GM12878 (cell line): ENCODE measurements around the gene CDCA3. TPM values are rescaled to one million over a fixed set of nuclear protein-coding genes. Genes with fewer than 3 reads are reported as not detected.

Experiments
- ATAC-seq: fragments of 200-7000 bp; cut with Tn5 transposase; 3 replicates; pipeline ENCODE4 v1.9.1; 2020; ENCODE audit warnings: mild to moderate bottlenecking, moderate library complexity
- BruUV-seq: library from RNA; stranded (reverse); fragments of 400-500 nt; replicated peaks from 2 replicates; lab custom pipeline; 2021; lab: Mats Ljungman, UMichigan
- CTCF ChIA-PET: fragments of 300-600 bp; sonication (Branson Sonifier 250); formaldehyde crosslinking; extraction: SDS; loops from one replicate; lab custom pipeline; 2021; ENCODE audit warnings: inconsistent platforms; lab: Yijun Ruan, JAX
- POLR2A ChIA-PET: fragments of 350-600 bp; formaldehyde crosslinking; extraction: SDS; loops from one replicate; lab custom pipeline; 2021; ENCODE audit warnings: inconsistent platforms; lab: Charles Lee
- RAD21 ChIA-PET: fragments of 300-600 bp; sonication (Branson Sonifier 250); formaldehyde crosslinking; loops from one replicate; lab custom pipeline; 2023; ENCODE audit warnings: antibody characterized with exemption; ENCODE audit not compliant: unreplicated experiment; lab: Charles Lee
- SMC1A ChIA-PET: fragments of 300-600 bp; sonication (Branson Sonifier 250); formaldehyde crosslinking; loops from one replicate; lab custom pipeline; 2023; ENCODE audit not compliant: unreplicated experiment, uncharacterized antibody; lab: Charles Lee
- DNase-seq: peaks from one replicate; pipeline ENCODE4 v3.0.0-alpha.2; 2011; ENCODE audit warnings: low read depth, low spot score
- FAIRE-seq: peaks from 3 replicates; lab custom pipeline; 2011; peaks lifted over from hg19 to GRCh38; lab: Jason Lieb, UNC
- H2AFZ ChIP-seq: 2 replicates; pipeline ENCODE4 v1.6.0; 2011; ENCODE audit warnings: low read depth, low read length, control low read depth; ENCODE audit not compliant: control insufficient read depth
- H3K27ac ChIP-seq: 2 replicates; pipeline ENCODE4 v1.5.1; 2011; ENCODE audit warnings: control low read depth; ENCODE audit not compliant: control insufficient read depth, insufficient read depth
- H3K27me3 ChIP-seq, 2 experiments: replicated peaks in 1 of 2; 2 replicates each; pipeline versions ENCODE4 v1.6.0 to v1.6.1; 2011; ENCODE audit warnings: low read length in 1 of 2; ENCODE audit not compliant: control insufficient read depth in 2 of 2, insufficient read depth in 2 of 2
- H3K36me3 ChIP-seq, 2 experiments: 2 replicates each; pipeline ENCODE4 v1.5.1; 2011; ENCODE audit warnings: low read length in 1 of 2; ENCODE audit not compliant: control insufficient read depth in 2 of 2, insufficient read depth in 2 of 2
- H3K4me1 ChIP-seq: 2 replicates; pipeline ENCODE4 v1.6.1; 2011; ENCODE audit warnings: mild to moderate bottlenecking, low read length, moderate library complexity, mixed read lengths; ENCODE audit not compliant: control insufficient read depth, insufficient read depth
- H3K4me2 ChIP-seq: 2 replicates; pipeline ENCODE4 v1.6.0; 2011; ENCODE audit warnings: control low read depth; ENCODE audit not compliant: control insufficient read depth, insufficient read depth
- H3K4me3 ChIP-seq: fragments of 200-600 bp; sonication (generic); 2 replicates; pipeline ENCODE4 v1.5.1; 2016
- H3K79me2 ChIP-seq: 2 replicates; pipeline ENCODE4 v1.6.0; 2011; ENCODE audit warnings: low read length; ENCODE audit not compliant: control insufficient read depth, insufficient read depth
- H3K9ac ChIP-seq: 2 replicates; pipeline ENCODE4 v1.8.0; 2011; ENCODE audit warnings: low read length, control low read depth, mixed read lengths; ENCODE audit not compliant: control insufficient read depth, insufficient read depth
- H3K9me3 ChIP-seq: replicated peaks from 3 replicates; pipeline ENCODE4 v1.5.1; 2011; ENCODE audit warnings: mild to moderate bottlenecking, low read length; ENCODE audit not compliant: control insufficient read depth, insufficient read depth
- H4K20me1 ChIP-seq: 2 replicates; pipeline ENCODE4 v1.6.0; 2011; ENCODE audit not compliant: control insufficient read depth, insufficient read depth
- EP300 ChIP-seq, 2 experiments: fragments of 150-350 bp in 1 of 2; IDR thresholded peaks; 2 replicates each; pipeline ENCODE4 v1.6.1; 2011 to 2012; ENCODE audit warnings: low read depth in 2 of 2, low read length in 2 of 2, borderline replicate concordance in 1 of 2, improper control_type of control experiment in 1 of 2, inconsistent platforms in 1 of 2; ENCODE audit not compliant: control insufficient read depth in 1 of 2
- ESRRA ChIP-seq: IDR thresholded peaks from 2 replicates; pipeline ENCODE4 v1.6.1; 2012; ENCODE audit warnings: mild to moderate bottlenecking, low read length, improper control_type of control experiment
- PML ChIP-seq: IDR thresholded peaks from 2 replicates; pipeline ENCODE4 v1.6.1; 2012; ENCODE audit warnings: low read length, inconsistent platforms
- SMAD5 ChIP-seq: IDR thresholded peaks from 2 replicates; pipeline ENCODE4 v1.6.1; 2016; ENCODE audit warnings: antibody characterized with exemption, low read depth
- SREBF2 ChIP-seq: IDR thresholded peaks from 2 replicates; pipeline ENCODE4 v1.6.1; 2012; ENCODE audit warnings: mild to moderate bottlenecking, low read length
- STAT3 ChIP-seq: IDR thresholded peaks from 2 replicates; pipeline ENCODE4 v1.6.1; 2011; ENCODE audit warnings: low read depth, low read length, improper control_type of control experiment
- WGBS: methylation state at CpG from one replicate; pipeline ENCODE4 v1.1.6; 2016; ENCODE audit warnings: low lambda C conversion rate; ENCODE audit not compliant: insufficient replicate concordance, insufficient coverage; ENCODE audit errors: missing lambda C conversion rate; 5-methylcytosine and 5-hydroxymethylcytosine counted together
- in situ Hi-C: fragments of 300-500 bp; cut with MboI; formaldehyde crosslinking; loops from 9 replicates; pipeline ENCODE4 v1.14.3; 2018; ENCODE audit warnings: mixed read lengths
- intact Hi-C: fragments of 100-400 bp; cut with micrococcal nuclease; formaldehyde crosslinking; loops from one replicate; pipeline ENCODE4 v1.14.2; 2022; ENCODE audit not compliant: unreplicated experiment
- polyA plus RNA-seq, 11 experiments: library from polyadenylated mRNA; depleted of rRNA in 4 of 11; unstranded in 6 of 11; stranded (reverse) in 5 of 11; fragments of >200 nt; fragmentation: Nextera tagmentation in 4 of 11; fragmentation: Illumina TruSeq in 1 of 11; extraction: Ambion mirVana in 4 of 11; extraction: Trizol in 1 of 11; gene quantifications; 1 replicate in 1 of 11; 2 replicates in 10 of 11; pipeline versions ENCODE4 v1.2.1 to v1.2.3, GENCODE V29; 2011 to 2016; ENCODE audit warnings: inconsistent platforms in 2 of 11, missing spikeins in 2 of 11, low read depth in 1 of 11
- total RNA-seq, 4 experiments: library from RNA; depleted of rRNA in 3 of 4; stranded (reverse); fragments of >200 nt in 3 of 4; fragmentation: Illumina TruSeq in 1 of 4; extraction: Trizol in 1 of 4; gene quantifications; 2 replicates each; pipeline versions ENCODE4 v1.2.1 to v1.2.3, GENCODE V29; 2013 to 2021
- TF ChIP-seq, protein P1 (sequence below), 3 experiments: IDR thresholded peaks in 2 of 3; conservative IDR thresholded peaks in 1 of 3; 2 replicates each; pipeline ENCODE4 v1.5.1; 2011; ENCODE audit warnings: low read depth in 3 of 3, low read length in 3 of 3, mild to moderate bottlenecking in 3 of 3, control low read depth in 2 of 3, moderate library complexity in 2 of 3, inconsistent platforms in 1 of 3, mixed read lengths in 1 of 3; ENCODE audit not compliant: control insufficient read depth in 2 of 3, insufficient read depth in 1 of 3; ENCODE audit errors: extremely low read depth in 1 of 3

CDCA3 gene
- total and polyA plus RNA-seq, 10 of the 15 experiments (the other 5 are each of a cell fraction or from before 2014, with no cell fraction given) = 34.5 to 148 (median 97.4) TPM

DNA sequence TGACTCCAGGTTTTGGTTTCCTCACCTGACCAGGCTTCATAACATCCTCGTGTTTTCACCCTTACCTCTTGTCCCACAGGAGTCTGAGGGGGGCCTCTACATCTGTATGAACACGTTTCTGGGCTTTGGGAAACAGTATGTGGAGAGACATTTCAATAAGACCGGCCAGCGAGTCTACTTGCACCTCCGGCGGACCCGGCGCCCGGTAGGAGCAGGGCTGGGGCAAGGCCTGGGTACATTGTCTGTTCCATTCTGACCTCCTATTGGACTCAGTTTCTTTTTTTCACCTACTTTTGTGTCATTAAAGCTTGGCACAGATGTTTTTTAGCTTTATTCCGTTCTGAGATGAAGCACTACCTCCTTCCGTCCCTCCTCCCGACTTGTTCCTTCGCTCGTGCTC, 4.2 kb upstream of the CDCA3 start:
- H3K9ac ChIP-seq = no peak overlapping the region
- no peak overlapping the region for H3K27ac ChIP-seq
- H3K4me2 ChIP-seq = no peak overlapping the region
- peaks cover 9% of the 10 kb centered on the region; the same call in 1 of the 2 replicates for H3K4me1 ChIP-seq
- H2AFZ ChIP-seq = no peak overlapping the region
- H3K27me3 ChIP-seq = no peaks in the 10 kb centered on the region
- H4K20me1 ChIP-seq = no peaks in the 10 kb centered on the region
- RAD21 ChIA-PET = interaction anchor here (5.6 kb wide), 1 partner anchor 18 kb away, joined by 41 read pairs; the partner anchor contains the start of gene SPSB2
- no peak for FAIRE-seq
- WGBS = 83% methylated on average over 14 of the region's 14 CpGs
- BruUV-seq = no TSS peak
- no peak for TF ChIP-seq SMAD5
- TF ChIP-seq STAT3 = no peak
- TF ChIP-seq SREBF2 = no peak
- no peak for TF ChIP-seq PML
- TF ChIP-seq, protein P1, sequence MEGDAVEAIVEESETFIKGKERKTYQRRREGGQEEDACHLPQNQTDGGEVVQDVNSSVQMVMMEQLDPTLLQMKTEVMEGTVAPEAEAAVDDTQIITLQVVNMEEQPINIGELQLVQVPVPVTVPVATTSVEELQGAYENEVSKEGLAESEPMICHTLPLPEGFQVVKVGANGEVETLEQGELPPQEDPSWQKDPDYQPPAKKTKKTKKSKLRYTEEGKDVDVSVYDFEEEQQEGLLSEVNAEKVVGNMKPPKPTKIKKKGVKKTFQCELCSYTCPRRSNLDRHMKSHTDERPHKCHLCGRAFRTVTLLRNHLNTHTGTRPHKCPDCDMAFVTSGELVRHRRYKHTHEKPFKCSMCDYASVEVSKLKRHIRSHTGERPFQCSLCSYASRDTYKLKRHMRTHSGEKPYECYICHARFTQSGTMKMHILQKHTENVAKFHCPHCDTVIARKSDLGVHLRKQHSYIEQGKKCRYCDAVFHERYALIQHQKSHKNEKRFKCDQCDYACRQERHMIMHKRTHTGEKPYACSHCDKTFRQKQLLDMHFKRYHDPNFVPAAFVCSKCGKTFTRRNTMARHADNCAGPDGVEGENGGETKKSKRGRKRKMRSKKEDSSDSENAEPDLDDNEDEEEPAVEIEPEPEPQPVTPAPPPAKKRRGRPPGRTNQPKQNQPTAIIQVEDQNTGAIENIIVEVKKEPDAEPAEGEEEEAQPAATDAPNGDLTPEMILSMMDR (IDR thresholded peaks at IDR 0.05 in 2 of 3, conservative IDR thresholded peaks at IDR 0.05 in 1 of 3; ENCODE audit: control insufficient read depth in 2 of 3, extremely low read depth in 1 of 3, insufficient read depth in 1 of 3, low read depth in 3 of 3, low read length in 3 of 3) = no peak
- no peak for TF ChIP-seq ESRRA
- no peak for TF ChIP-seq EP300 (IDR thresholded peaks at IDR 0.05; ENCODE audit: borderline replicate concordance in 1 of 2, control insufficient read depth in 1 of 2, low read depth in 2 of 2, low read length in 2 of 2)
- ATAC-seq = no peak
- no peak overlapping the region for H3K4me3 ChIP-seq
- H3K36me3 ChIP-seq = peaks cover 31 to 32% of the 10 kb centered on the region in 2 experiments
- CTCF ChIA-PET = interaction anchor here (9.9 kb wide), 1 partner anchor 14 kb away, joined by 173 read pairs; the partner anchor contains the start of genes SPSB2 and TPI1
- DNase-seq = no peak
- in situ Hi-C loops = no loop called here
- H3K9me3 ChIP-seq = no peaks in the 10 kb centered on the region
- POLR2A ChIA-PET = interaction anchor here (5.0 to 8.9 kb wide), 2 partner anchors 12 to 17 kb away, joined by 52 to 84 read pairs; partner anchors contain the start of genes SPSB2 and TPI1
- SMC1A ChIA-PET = interaction anchor here (4.8 kb wide), 1 partner anchor 12 kb away, joined by 42 read pairs; the partner anchor contains the start of gene TPI1
- intact Hi-C loops = no loop called here
- H3K79me2 ChIP-seq = peaks cover 25% of the 10 kb centered on the region
